ENCODE measurements around the gene CTBP2. TPM values are rescaled to one million over a fixed set of nuclear protein-coding genes. Genes with fewer than 3 reads are reported as not detected.

Gene CTBP2
- total RNA-seq, 1 donor = 74.3 TPM

DNA sequence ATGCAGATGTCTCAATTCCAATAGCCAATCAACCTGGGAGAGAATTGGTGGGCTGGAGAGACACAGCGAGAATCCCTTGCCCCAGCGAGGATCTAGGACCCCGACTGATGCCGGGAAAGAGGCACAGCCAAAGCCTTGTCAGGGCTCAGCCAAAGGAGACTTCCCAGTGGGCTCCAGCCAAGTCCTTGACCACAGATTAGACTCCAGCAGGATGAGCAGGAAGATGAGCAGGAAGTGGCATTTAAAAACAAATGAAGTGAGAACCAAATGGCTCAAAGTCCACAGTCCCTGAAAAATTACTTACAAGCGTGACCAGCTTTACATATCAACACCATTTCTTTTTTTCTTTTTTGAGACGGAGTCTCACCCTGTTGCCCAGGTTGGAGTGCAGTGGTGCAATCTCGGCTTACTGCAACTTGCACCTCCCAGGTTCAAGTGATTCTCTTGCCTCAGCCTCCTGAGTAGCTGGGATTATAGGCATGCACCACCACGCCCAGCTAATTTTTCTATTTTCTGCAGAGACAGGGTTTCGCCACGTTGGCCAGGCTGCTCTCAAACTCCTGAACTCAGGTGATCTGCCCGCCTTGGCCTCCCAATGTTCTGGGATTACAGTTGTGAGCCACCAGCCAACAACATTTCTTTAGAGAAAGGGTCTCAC, 40.2 kb downstream of the CTBP2 start:
- H3K4me3 ChIP-seq (ENCODE audit: low read depth, low read length) = no peak overlapping the region
- TF ChIP-seq, protein P1, sequence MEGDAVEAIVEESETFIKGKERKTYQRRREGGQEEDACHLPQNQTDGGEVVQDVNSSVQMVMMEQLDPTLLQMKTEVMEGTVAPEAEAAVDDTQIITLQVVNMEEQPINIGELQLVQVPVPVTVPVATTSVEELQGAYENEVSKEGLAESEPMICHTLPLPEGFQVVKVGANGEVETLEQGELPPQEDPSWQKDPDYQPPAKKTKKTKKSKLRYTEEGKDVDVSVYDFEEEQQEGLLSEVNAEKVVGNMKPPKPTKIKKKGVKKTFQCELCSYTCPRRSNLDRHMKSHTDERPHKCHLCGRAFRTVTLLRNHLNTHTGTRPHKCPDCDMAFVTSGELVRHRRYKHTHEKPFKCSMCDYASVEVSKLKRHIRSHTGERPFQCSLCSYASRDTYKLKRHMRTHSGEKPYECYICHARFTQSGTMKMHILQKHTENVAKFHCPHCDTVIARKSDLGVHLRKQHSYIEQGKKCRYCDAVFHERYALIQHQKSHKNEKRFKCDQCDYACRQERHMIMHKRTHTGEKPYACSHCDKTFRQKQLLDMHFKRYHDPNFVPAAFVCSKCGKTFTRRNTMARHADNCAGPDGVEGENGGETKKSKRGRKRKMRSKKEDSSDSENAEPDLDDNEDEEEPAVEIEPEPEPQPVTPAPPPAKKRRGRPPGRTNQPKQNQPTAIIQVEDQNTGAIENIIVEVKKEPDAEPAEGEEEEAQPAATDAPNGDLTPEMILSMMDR (IDR thresholded peaks at IDR 0.05; ENCODE audit: insufficient read depth, low read depth, low read length) = no peak
- peak; percentile 81 for DNase-seq (ENCODE audit: low read depth)

DNA sequence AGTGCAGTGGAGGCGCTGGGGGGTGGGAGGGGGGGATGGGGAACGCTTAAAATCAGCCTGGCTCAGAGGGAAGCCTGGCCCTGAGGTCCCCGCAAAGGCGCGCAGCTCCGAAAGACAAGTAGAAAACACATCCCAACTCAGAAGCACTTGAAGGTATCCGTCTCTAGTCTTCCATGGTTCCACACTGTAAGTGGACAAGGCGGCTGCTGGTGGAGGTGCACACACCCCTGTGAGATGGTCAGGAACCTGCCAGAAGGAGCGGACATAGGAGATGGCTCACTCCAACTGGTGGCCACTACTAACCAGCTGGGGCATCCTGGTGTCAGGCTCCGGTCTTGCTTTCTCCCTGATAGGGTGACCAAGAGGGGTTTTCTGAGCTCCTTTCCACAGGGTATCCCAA, 41.7 kb downstream of the CTBP2 start:
- DNase-seq (ENCODE audit: low read depth) = no peak
- TF ChIP-seq, protein P1 (IDR thresholded peaks at IDR 0.05; ENCODE audit: insufficient read depth, low read depth, low read length) = no peak
- H3K4me3 ChIP-seq (ENCODE audit: low read depth, low read length) = no peak overlapping the region

DNA sequence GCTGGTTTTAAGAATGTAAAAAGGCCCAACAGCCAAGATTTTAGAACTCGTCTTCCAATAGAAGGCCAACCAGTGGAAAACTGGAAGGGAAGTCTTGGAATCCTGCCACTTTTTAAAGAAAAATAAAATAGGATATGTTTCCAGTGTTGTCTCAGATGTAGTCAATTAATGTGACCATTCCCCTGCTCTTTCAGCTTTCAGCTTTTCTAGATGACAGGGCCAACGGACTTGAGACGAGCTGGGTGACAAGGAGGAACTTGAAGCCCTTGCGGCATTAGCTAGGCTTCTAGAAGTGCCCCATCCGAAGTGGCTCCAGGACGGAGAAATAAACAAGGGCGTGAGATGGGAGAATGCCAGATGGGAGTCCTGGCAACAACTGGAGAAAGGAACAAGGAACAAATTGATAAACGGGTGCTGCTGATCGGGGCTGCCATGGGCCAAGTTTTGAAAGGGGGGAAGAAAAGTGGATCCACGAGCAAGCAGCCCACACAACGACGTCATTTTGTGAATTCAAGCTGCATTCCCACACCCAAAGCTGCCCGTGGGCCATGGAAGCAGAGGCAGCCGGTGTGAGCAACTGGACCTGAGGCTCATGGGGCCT, 42.3 kb downstream of the CTBP2 start:
- DNase-seq (ENCODE audit: low read depth) = peak; percentile 28
- TF ChIP-seq, protein P1 (IDR thresholded peaks at IDR 0.05; ENCODE audit: insufficient read depth, low read depth, low read length) = no peak
- H3K4me3 ChIP-seq (ENCODE audit: low read depth, low read length) = no peak overlapping the region

DNA sequence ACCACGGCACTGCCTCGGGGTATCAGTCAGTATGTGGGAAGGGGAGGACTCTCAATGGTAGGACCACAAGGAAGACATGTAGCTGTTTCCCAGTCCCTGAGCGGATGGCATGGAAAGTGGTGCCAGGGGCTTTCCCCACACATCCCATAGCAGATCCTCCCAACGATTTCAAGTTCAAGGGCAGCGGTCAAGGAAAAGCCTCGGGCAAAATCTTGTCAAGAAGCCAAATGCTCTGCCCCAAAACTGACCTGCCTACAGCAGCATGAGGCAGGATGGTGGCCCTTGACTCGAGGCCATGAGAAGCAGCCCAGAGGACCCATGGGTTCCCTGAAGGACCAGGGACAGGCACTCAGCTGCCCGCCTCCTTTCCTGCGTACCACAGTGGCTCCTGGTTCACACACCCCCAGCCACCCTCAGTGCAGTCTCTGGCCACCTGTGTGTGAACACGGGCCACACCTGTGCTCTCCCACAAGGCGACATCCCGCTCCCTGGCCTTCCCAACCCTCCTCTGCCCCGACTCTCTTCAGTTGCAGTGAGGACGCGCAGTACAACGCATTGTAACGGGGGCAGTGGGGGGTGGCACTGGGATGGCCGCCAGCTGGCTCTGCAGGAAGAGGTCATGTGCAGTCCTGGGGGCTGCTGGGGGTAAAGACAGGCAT, 43.6 kb downstream of the CTBP2 start:
- no peak for DNase-seq (ENCODE audit: low read depth)
- H3K4me3 ChIP-seq (ENCODE audit: low read depth, low read length) = no peak overlapping the region
- TF ChIP-seq, protein P1 (IDR thresholded peaks at IDR 0.05; ENCODE audit: insufficient read depth, low read depth, low read length) = no peak

DNA sequence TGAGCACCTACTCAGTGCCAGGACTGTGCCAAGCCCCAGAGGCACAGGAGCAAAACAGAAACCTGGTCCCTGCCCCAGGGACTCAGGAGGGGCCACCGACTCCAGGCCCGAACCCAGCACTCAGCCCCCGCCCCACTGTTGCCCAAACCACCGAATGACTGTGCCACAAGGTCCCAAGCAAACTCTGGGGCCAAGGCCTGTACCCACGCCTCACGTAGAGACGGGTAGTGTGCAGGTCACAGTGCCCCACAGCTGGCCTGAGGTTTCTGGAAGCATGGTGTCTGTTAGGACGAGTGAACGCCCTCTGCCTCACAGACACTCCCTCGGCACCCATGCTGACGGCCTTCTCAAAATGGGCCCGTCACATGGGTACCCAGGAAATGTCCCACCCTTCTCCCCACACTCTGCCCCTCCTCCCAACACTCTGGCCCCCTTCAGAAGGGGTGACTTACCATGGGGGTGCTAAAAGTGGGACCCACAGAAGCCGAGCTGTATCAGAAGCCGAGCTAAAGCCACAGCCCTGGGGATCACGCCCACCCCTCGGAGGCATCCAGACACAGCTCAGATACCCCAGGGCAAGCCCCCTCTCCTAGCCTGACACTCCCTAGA, 44.2 kb downstream of the CTBP2 start:
- no peak for DNase-seq (ENCODE audit: low read depth)
- TF ChIP-seq, protein P1 (IDR thresholded peaks at IDR 0.05; ENCODE audit: insufficient read depth, low read depth, low read length) = no peak
- no peak overlapping the region for H3K4me3 ChIP-seq (ENCODE audit: low read depth, low read length)

DNA sequence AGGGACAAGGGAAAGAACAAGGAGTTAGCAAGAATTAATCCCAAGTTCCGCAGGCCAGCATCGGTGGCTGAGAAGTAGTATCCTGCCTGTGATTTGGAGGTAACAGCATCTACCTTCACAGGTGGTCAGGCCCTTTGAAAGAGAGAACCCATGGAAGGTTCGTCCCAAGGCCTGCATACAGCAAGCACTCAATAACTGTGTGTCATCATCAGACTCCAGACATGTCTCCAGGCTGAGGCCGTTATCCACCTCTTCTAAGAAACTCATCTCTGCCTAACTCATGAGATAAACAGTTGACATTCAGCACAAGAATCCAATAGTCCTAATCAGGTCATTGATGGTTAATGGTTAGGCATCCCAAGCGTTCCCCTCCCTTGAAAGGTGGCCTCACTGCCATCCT, 45.0 kb downstream of the CTBP2 start:
- H3K4me3 ChIP-seq (ENCODE audit: low read depth, low read length) = no peak overlapping the region
- no peak for DNase-seq (ENCODE audit: low read depth)
- TF ChIP-seq, protein P1 (IDR thresholded peaks at IDR 0.05; ENCODE audit: insufficient read depth, low read depth, low read length) = no peak
